Stimulated activated CD8-positive, alpha-beta memory T cell treated with anti-CD3 and anti-CD28 coated beads, Interleukin-7, amount 100 ng/mL, for 48 hours (primary cell): ENCODE results near the gene ASPSCR1.

Experiments
- DNase-seq, 2 donors: peaks; one replicate each; pipeline ENCODE4 v3.0.0-alpha.2; 2020; ENCODE audit warnings: low read depth in 1 of 2; ENCODE audit errors: extremely low read depth in 1 of 2

ASPSCR1 gene

DNA sequence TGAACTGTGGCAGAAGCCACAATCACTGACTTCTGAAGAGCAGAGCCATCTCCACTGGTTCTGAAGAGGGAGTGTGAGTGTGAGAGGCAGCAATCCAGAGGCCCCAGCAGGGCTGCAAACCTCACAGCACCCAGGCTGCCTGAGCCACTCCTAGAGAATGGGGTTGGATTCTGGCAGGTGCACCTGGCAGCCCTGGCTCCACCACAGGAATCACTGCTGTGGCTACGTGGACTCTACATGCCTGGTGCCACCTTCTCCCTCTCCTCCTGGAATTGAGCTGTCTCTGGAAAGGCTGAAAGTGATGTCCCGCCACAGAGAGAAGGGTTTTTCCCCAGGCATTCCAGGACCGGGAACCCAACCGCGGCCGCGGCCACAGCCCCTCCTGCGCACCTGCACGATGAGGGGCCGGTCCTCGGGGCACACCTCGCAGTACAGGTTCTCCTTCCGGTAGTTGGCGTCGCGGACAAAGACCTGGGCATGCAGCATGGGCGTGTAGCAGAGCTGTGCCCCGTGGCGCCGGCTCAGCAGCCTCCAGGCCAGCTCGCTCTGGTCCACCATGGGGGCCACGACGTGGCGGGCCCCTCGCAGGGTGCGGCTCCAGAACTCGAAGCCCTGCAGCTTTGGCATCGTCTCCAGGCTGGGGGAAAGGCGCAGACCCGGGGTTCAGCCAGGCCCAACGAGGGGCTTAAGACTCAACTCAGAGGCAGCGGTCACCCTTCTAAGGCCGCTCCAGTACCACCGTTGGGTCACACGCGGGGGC, 87.2 kb downstream of the ASPSCR1 start:
- DNase-seq: no peak

- no peak for DNase-seq
Measured at GRCh38 chr17:82065193-82065637, 87.8 kb downstream of the ASPSCR1 start.

DNA sequence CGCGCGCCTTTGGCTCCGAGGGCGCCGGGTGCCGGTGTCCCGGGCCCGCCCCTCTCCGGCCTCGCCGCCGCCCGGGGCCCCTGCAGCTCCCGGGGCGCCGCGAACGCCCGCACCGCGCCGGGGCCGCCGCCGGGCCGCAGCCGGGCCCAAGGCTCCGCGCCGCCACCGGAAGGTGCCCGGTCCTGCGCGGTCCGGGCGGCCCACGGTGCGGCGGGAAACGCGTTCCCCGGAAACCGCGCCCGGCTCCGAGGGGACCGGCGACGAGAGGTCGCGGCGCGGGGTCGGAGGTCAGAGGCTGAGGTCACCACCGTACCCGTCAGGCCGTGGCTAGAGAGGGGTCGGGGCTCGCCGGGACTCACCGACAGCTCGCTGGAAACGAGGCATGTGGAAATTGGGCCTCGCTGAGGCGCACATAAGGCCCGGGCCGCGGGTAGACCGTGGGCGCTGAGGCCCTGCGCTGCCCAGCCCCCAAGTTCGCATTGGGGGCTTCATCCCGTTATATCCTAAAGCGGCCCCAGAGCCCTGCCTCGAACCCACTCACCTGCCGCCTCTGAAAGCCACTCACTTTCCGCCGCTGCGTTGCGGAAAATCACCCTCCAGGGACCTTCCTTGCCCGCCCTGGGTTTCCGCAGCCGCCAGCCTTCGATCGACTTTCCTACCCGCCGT, 88.3 kb downstream of the ASPSCR1 start, which contains the start of gene DUS1L:
TSS of gene DUS1L (minus strand) at position 167 of the 666 bp plus-strand sequence. CDS start 745 bp downstream, outside the sequence.
- DNase-seq: peak; percentile 28 to 41
